HPDE6-E6E7 (cell line): Measurements from ENCODE around the gene CYP27A1.

ENCODE experiments used
- DNase-seq: peaks from one replicate; pipeline ENCODE4 v3.0.0; 2011; ENCODE audit warnings: missing footprints; ENCODE audit errors: extremely low spot score

The CYP27A1 gene

DNA sequence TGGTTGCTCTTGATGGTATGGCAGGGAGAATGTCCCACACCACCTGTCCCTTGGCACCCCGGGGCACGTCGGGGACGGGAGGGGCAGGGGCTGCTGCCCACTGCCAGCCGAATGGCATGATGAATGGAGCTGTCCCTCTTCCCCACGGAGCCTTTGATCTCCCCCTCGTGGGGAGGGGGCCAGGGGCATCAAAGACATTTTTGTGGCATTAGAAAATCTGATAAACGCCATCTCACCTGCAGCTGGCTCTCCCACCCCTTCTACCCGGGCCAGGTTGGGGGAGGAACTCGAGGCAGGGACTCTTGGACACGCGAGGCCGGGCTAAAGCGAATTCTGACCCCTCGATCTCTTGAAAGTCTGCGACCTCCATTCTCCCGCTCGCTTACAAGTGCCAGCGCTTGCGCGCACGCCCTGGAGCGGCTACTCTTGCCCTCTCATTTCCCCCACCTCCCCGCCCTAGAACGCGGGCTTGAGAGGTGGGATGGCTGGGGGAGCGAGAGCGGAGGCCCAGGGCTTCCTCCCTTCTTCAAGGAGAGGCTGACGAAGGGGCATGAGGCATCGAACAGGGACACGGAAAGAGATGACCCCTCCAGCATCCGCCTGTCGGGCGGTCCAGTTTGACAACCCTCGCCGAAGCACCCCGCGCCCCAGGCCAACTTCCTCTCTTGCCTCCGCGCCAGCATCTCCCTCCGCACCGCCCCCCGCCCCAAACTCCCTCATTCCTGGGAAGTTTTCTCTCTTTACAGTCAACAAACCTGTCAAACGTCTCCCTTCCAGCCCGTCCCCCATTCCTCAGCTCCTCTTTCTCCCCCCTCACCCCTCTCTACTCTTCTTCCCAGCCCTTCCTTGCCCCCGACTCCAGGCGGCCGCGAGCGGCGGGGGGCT lies 77.0 kb downstream of the CYP27A1 start:
- DNase-seq, result no peak

- DNase-seq, result no peak
Measured at GRCh38 chr2:218859556-218859987, 77.6 kb downstream of the CYP27A1 start, which contains the start of gene WNT6. Gene WNT6, plus strand, starts transcription at chr2:218859805. Its CDS starts 233 bp downstream, at chr2:218860038.

DNA sequence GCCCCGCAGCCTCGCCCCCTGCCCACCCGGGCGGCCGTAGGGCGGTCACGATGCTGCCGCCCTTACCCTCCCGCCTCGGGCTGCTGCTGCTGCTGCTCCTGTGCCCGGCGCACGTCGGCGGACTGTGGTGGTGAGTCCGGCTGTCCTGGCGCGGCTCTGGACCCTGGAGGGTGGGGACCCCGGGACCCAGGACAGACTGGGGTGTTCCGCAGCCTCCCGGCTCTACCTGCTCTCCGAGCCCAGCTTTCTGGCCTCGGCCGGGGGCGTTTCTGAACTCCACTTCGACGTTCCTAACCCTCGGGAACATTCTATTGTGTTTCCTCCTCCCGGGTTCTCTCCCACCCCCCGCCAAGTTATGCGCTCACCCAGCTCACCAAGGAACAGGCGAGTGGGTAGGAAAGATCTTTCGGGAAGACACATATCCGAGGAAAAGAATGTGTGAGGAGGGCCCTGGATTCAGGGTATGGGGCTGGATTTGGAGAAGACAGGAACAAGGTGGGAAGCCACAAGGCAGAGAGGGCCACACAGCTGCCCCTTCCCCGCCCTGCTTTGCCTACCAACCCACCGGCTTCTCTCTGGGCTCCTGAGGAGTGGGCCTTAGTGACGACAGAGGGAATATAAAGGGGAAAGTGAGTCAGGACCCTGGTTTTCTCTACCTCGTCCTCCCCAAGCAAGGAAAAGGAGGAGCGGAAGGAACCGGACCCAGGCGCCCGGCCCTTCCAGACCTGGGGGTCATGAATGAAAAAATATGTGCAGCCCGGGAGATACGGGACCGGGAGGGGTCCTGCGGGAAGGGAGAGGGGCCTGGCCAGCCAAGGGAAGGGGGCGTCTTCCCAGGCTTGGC lies 78.3 kb downstream of the CYP27A1 start:
- DNase-seq, result no peak

DNA sequence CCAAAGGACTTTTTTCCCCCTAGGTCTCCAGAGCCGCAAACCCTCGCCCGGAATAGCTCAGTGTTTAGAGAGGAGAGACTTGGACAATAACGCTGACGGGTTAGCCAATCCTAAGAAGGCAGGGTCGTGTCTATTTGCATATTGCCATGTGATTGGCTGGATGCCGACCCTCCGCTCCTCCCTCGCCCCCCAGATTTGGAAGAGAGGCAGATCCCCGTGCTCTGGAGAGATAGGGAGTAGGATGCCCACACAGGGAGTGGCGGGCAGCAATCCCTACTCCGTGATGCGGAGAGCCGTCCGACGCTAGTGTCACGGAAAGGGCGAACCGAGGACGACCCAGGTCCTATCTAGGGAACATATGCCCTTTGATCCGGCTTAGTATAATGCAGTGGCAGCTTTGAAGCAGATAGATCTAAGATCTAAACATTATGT lies 79.0 kb downstream of the CYP27A1 start:
- DNase-seq, result no peak

GRCh38 chr2:218861645-218862318 lies 79.8 kb downstream of the CYP27A1 start:
- DNase-seq, result no peak

DNA sequence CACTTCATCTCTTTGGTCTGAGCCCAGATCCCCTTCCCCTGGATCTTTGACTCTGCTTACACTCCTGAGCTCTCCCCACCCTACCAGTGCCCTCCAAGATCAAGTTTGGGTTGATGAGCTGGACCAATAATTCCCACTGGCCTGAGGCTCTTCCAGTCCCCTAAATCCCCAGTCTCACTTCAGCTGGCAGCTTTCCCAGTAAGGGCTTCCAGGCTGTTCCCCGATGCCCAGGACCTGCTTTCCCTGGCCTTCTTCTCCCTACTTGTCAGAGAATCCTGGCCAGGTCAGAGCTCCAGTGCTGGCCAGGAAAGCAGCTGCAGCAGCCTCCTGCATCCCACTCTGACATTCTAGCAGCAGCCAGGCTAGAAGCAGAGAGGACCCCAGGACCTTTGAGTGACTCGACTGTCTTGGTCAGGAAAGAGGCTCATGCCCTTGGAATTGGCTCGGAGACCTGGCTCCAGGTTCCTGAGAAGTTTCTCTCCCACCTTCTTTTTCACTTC lies 81.1 kb downstream of the CYP27A1 start:
- no peak for DNase-seq
